ENCODE results near the gene COL5A1. TPM values are rescaled to one million over a fixed set of nuclear protein-coding genes. Genes with fewer than 3 reads are reported as not detected.
A peak's percentile ranks its signal among the peaks of the same experiment; 100 is the strongest.

Gene COL5A1
- total RNA-seq, 1 experiment from 2014 or later, result 10.1 TPM

GRCh38 chr9:134732392-134733110 lies 90.9 kb downstream of the COL5A1 start:
- H3K4me3 ChIP-seq (ENCODE audit: insufficient read depth, low read depth, low read length), result no peak overlapping the region
- no peaks in the 10 kb centered on the region for H3K36me3 ChIP-seq (replicated peaks; ENCODE audit: control insufficient read depth, insufficient read depth, low read length)
- no peak for DNase-seq
- no peaks in the 10 kb centered on the region for H3K27me3 ChIP-seq (ENCODE audit: control insufficient read depth, insufficient read depth, low read length)

- H3K36me3 ChIP-seq (replicated peaks; ENCODE audit: control insufficient read depth, insufficient read depth, low read length), result no peaks in the 10 kb centered on the region
- no peaks in the 10 kb centered on the region for H3K27me3 ChIP-seq (ENCODE audit: control insufficient read depth, insufficient read depth, low read length)
- H3K4me3 ChIP-seq (ENCODE audit: insufficient read depth, low read depth, low read length), result no peak overlapping the region
- no peak for DNase-seq
Observed at GRCh38 chr9:134733480-134734232, 92.1 kb downstream of the COL5A1 start.

DNA sequence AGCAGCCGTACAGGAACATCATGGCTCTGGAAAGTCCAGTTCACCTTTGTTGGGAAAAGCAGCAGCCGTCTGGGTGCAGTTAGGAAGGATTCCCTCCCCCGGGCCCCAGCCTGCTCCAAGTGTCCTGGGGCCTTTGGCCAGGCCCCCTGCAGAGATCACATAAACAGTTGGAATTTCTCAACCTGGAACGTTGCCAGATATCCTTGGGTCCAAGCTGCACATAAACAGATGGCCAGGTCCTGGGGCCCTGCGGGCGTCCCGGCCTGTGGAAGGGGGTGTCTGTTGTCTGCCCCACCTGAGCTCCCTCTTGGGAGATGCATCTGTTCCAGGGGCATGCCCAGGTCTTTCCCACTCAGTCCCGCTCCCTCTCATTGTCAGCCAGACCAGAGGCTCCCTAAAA lies 92.7 kb downstream of the COL5A1 start:
- Histone ChIP-seq H3K27me3 (ENCODE audit: control insufficient read depth, insufficient read depth, low read length) (no peaks in the 10 kb centered on the region), H3K4me3 (ENCODE audit: insufficient read depth, low read depth, low read length) (no peak overlapping the region), H3K36me3 (replicated peaks; ENCODE audit: control insufficient read depth, insufficient read depth, low read length) (no peaks in the 10 kb centered on the region)
- DNase-seq, result no peak

GRCh38 chr9:134735441-134736175 lies 94.0 kb downstream of the COL5A1 start:
- no peaks in the 10 kb centered on the region for H3K27me3 ChIP-seq (ENCODE audit: control insufficient read depth, insufficient read depth, low read length)
- no peaks in the 10 kb centered on the region for H3K36me3 ChIP-seq (replicated peaks; ENCODE audit: control insufficient read depth, insufficient read depth, low read length)
- H3K4me3 ChIP-seq (ENCODE audit: insufficient read depth, low read depth, low read length), result no peak overlapping the region
- DNase-seq, result no peak

DNA sequence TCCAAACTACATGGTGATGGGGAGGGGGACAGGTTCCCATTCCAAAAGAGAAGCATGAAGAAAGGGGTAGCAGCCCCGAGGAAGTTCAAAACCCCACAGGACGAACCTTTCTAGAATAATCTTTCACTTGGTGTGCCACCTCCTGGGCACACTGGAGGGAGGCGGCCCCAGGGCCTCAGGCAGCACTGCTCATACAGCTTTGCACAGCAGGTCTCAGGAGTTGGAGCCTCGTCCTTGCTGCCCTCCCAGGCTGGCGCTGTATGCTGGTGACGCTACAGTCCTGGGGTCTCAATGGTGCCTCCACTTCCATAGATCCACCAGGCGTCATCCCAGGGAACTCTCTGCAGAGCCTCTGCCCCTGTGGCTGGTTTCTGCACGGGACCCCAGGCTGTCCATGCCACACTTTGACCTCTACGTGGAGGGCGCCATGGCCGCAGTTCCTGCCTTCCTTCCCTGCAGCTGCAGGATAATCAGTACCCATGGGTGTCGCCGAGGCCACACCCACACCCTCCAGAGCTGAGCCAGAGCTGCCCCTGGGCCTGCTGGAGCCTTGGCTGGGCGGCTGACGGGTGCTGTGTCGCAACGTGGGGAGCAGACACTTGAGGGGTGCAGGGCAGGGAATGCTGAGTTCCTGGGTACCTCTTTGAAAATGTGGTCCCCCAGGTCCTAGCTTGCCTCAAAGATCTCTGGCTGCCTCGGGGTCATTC lies 95.3 kb downstream of the COL5A1 start:
- DNase-seq, result no peak
- no peaks in the 10 kb centered on the region for H3K27me3 ChIP-seq (ENCODE audit: control insufficient read depth, insufficient read depth, low read length)
- no peak overlapping the region for H3K4me3 ChIP-seq (ENCODE audit: insufficient read depth, low read depth, low read length)
- no peaks in the 10 kb centered on the region for H3K36me3 ChIP-seq (replicated peaks; ENCODE audit: control insufficient read depth, insufficient read depth, low read length)

DNA sequence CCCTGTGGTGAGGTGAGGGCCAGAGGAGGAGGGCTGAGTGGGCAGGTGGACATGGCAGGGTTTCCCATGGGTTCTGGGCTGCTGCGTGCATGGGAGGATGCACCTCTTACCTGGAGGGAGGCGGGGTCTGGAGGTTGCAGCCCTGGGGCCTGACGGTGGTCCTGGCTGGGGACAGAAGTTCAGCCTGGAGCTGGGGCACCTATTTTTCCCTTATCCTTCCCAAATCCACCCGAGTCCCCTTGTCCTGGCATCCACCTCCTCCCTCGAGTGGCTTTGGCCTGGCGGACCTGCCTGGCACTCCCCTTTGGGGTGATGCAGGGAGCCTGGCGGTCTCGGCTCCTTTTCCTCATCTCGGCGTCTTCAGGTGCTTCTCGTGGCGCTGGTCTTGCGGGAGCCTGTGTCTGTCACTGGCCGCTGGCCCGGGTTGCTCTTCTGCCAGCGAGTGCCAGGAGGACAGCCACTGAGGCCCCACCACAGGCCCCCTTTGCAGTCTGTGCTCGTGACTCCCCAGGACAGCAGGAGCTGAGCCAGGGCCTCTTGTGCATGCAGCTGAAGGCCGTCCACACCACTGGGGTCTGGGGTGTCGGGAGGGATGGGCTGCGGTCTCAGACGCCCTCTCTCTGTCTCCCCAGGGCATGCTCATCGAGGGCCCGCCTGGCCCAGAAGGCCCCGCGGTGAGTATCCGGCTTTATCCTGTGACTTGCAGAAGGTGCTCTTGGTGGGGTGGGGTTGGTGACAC lies 96.4 kb downstream of the COL5A1 start:
- DNase-seq, result no peak
- no peaks in the 10 kb centered on the region for H3K27me3 ChIP-seq (ENCODE audit: control insufficient read depth, insufficient read depth, low read length)
- H3K4me3 ChIP-seq (ENCODE audit: insufficient read depth, low read depth, low read length), result no peak overlapping the region
- no peaks in the 10 kb centered on the region for H3K36me3 ChIP-seq (replicated peaks; ENCODE audit: control insufficient read depth, insufficient read depth, low read length)

DNA sequence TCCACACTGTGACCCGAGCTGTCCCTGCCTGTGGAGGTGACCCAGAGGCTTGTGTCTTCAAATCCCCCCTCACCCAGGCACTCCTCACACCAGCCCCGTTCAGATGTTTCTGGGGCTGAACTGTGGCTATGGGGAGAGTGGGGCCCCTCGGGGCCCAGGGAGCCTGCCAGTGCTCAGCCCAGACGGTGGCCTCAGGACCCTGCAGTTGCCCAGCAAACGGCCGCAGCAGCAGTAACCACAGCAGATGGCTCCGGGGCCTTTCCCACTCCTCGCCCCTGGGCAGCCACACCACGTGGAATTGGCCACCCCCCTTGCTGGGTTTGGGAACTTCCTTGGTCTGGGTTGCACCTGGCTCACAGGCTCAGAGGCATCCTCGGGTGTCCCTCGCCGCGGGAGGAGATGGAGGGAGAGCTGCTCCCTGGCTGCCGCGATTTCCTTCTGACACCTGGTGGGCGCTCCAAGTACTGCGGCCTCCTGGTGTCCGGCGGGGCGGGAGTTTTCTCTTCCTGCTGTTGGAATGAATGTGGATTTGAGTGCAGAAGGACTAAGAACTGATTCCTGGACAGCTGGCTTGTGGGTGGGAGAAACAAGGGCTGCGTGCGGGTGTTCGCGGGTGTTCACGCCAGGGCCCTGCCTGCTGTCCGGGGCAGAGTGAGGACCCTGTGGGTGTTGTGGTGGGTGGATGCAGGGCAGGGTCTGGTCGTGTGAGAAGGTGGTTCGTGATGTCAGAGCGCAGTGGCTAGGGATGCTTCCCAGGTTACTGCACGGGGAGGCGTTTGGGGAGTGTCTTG lies 97.5 kb downstream of the COL5A1 start:
- H3K27me3 ChIP-seq (ENCODE audit: control insufficient read depth, insufficient read depth, low read length), result no peaks in the 10 kb centered on the region
- DNase-seq, result peak; percentile 98
- no peak overlapping the region for H3K4me3 ChIP-seq (ENCODE audit: insufficient read depth, low read depth, low read length)
- H3K36me3 ChIP-seq (replicated peaks; ENCODE audit: control insufficient read depth, insufficient read depth, low read length), result no peaks in the 10 kb centered on the region

- Histone ChIP-seq H3K36me3 (replicated peaks; ENCODE audit: control insufficient read depth, insufficient read depth, low read length) (no peaks in the 10 kb centered on the region), H3K4me3 (ENCODE audit: insufficient read depth, low read depth, low read length) (no peak overlapping the region), H3K27me3 (ENCODE audit: control insufficient read depth, insufficient read depth, low read length) (no peaks in the 10 kb centered on the region)
- no peak for DNase-seq
Observed at GRCh38 chr9:134739660-134739968, 98.0 kb downstream of the COL5A1 start.

GRCh38 chr9:134740071-134740470 lies 98.5 kb downstream of the COL5A1 start:
- no peak for DNase-seq
- Histone ChIP-seq H3K4me3 (ENCODE audit: insufficient read depth, low read depth, low read length) (no peak overlapping the region), H3K27me3 (ENCODE audit: control insufficient read depth, insufficient read depth, low read length) (no peaks in the 10 kb centered on the region), H3K36me3 (replicated peaks; ENCODE audit: control insufficient read depth, insufficient read depth, low read length) (no peaks in the 10 kb centered on the region)

DNA sequence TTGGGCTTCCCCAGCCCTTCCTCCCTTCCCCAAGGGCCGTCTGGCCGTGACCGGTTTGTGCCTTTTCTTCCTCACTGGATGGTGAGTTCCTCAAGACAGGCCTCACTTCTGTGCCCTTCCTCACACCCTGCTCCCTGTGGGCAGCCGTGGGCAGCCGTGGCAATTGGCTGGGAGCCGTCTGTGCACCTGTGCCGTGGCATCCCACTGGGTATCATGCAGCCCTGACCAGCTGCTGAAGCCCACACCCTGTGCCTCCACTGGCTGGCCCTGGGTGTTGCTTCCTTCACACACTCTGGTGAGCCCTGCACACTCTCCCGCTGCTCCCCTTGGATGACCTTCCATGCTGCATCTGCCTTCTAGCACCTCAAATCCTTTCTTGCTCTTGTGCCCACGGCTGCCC lies 100.2 kb downstream of the COL5A1 start:
- H3K4me3 ChIP-seq (ENCODE audit: insufficient read depth, low read depth, low read length), result no peak overlapping the region
- H3K27me3 ChIP-seq (ENCODE audit: control insufficient read depth, insufficient read depth, low read length), result no peaks in the 10 kb centered on the region
- no peaks in the 10 kb centered on the region for H3K36me3 ChIP-seq (replicated peaks; ENCODE audit: control insufficient read depth, insufficient read depth, low read length)
- DNase-seq, result no peak

DNA sequence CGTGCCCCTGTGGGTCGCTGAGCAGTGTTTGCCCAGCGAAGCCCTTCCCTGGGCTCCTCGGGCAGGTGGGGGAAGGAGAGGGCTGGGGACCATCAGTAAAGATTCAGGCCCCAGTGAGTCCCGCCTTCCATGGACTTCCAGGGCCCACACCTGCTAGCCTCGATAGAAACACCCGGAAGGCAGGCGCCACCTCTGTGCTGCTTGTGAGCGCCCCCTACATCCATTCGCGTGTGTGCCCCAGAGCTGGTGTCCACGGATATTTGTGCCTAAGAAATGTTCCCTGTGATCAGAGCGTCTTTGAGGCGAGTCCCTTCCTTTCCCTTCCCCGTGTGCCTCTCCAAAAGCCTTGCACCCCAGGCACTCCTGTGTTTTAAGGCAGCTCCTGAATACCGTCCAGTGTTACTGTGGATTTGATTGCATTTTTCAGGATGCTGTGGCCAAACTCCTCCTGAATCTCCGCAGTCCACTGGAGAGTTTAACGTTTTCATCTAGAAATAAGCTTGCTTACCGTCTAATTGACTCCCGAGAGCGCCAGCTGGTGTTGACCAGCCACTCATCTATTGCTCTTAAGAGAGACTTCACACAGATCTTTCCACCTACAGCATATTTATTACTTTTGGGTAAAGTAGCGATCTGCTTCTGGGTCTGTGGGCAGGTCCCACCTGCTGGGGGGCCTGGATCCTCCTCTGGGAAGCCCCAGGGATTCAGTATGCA lies 101.4 kb downstream of the COL5A1 start:
- H3K36me3 ChIP-seq (replicated peaks; ENCODE audit: control insufficient read depth, insufficient read depth, low read length), result peaks cover 7% of the 10 kb centered on the region
- peak; percentile 85 for DNase-seq
- no peaks in the 10 kb centered on the region for H3K27me3 ChIP-seq (ENCODE audit: control insufficient read depth, insufficient read depth, low read length)
- H3K4me3 ChIP-seq (ENCODE audit: insufficient read depth, low read depth, low read length), result no peak overlapping the region

GRCh38 chr9:134743853-134744252 lies 102.2 kb downstream of the COL5A1 start:
- DNase-seq, result no peak
- Histone ChIP-seq H3K36me3 (replicated peaks; ENCODE audit: control insufficient read depth, insufficient read depth, low read length) (peaks cover 10% of the 10 kb centered on the region), H3K27me3 (ENCODE audit: control insufficient read depth, insufficient read depth, low read length) (no peaks in the 10 kb centered on the region), H3K4me3 (ENCODE audit: insufficient read depth, low read depth, low read length) (no peak overlapping the region)
